CD4-positive, alpha-beta T cell treated with Interleukin-6 for 4 hours (primary cell): Measurements from ENCODE around the gene ALDOC.
"Not testable (repeated sequence)": the region's sequence is repeated elsewhere in the genome, so short reads cannot be mapped to it uniquely, and the experiment has no call there.

Experiments used
- DNase-seq: peaks from one replicate; pipeline ENCODE4 v3.0.0-alpha.2; 2020; ENCODE audit warnings: mixed read lengths

Gene ALDOC

DNA sequence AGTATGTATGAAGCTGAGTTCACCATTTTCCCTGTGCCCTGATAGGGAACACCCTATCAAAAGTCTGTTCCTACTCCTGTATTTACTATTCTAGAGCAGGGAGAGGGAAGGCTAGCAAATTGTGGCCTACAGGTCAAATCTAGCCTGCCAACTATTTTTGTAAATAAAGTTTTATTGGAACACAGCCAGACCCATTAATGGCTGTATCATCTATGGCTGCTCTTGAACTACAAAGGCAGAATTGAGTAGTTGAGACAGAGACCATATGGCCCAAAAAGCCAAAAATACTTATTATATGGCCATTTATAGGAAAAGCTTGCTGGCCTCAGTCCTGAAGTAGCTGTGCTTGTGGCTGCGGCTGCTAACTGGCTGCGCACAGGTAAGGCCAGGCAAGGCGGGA lies 4.3 kb upstream of the ALDOC start:
- DNase-seq = no peak

DNA sequence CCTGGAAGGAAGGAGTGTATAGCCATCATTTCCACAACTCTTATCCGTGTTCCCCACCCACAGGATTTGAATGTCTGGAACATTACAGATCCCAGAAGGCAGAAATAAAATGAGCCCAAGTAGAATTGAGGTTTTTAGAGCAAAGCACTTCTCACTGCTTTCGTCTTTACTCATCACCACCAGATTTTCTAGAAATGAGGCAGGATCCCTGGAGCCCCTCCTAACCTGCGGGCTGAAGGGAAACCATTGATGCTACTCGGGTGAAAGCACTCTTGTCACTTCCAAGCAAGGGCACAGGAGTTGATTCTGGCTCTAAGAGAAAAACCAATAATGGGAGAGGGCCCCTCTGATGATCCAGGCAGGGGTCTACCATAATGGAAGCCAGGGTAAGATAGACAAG lies 2.8 kb upstream of the ALDOC start:
- DNase-seq = no peak

DNA sequence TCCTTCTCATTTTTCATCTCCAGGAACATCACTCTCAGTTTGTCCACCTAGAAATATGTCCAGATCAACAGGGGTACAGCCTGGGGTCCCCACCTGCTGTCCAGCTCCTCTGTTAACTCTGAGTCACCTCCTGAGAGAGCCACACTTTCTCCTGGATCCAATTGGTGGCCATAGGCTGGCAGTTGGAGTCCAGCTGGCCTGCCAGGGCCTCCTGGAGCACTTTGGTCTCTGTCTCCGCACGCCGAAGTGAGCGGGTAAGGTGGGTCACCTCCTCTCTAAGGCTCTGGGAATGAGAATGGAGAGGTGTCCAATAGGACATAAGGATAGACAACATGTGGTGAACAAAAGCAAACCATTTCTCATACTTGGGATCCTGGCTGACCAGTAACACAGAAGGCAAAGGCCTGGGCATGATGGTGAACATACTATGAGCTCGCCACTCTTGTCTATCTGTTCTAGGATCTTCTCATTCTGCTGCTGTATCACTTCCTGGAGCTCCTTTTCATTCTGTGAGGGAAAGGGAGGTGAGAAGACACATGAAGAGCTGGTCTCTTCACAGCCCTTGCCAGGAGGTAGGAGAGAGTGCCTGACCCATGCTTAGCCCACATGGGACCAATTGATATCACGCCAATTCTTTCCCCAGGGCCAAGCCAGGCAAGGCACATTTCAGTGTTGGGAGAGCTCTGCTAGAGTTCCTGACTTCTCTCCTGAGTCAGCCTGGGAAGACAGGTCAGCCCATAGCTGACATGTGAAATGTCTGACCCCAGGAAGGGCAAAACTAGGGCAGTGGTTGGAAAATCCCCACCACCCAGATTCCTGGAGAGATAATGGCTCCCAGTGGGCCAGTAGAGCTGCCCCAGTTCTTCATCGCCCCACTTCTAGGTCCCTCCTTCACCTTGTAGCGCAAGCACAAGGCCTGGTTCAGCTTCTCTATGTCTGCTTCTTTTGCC lies 1.8 kb upstream of the ALDOC start:
- DNase-seq = no peak

DNA sequence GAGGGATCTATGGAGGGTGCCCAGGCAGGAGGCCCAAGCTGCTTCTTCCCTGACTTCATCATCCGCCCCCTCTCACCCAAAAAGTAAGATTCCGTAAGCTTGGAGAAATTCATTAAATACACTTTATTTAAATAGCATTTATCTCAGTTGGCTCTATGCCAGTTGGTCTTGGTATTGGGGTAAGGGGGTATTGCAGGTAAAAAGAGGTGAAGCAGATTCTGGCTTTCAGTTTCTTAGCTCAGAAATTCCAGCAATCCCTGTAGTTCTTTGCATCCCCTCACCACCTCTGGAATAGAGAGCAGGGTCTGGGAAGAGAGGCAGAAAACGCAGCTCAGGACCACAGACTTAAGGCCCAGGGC lies 750 bp upstream of the ALDOC start:
- DNase-seq = no peak

DNA sequence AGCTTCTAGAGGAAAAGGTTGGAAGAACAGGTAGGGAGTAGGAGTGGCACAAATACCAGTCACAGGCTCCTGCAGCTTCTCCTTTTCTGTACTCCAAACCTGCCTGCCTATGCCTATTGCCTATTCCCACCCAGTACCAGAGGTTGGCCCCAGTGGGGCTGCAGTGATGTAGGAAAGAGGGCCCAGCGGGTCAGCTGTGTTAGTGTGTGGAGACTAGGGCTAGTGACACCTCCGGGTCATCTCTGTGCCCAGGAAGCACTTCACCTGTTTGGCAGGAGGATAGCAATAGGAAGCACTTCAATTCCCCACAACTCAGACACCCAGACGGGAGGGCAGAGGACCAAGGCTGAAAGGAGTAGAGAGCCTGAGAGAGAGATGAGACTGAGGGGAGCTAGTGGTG lies 679 bp downstream of the ALDOC start:
- DNase-seq = not testable (repeated sequence)

DNA sequence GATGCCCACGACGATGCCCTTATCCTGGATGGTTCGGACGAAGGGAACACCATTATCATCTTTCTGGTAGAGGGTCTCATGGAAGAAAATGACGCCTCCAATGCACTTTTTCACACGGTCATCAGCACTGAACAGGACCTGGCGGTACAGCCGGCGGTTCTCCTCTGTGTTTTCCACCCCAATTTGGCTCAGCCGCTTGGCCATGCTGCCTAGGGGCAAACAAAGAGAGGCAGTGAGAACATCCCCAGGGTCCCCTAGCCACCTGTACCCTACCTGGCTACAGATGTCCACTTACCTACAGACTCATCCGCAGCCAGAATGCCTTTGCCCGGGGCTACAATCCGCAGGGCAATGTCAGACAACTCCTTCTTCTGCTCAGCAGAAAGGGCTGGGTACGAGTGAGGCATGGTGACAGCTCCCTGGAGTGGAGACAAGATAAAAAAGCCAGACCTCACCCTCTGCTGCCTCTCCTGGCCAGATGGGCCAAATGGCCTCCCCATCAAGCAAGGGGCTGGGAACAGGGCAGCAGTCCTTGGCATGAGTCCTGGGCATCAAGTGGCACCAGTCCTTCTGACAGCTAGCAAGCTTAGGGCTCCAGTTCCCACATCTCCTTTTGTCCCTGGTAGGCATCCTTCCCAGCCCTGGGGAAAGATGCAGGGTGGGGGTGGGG lies 1.4 kb downstream of the ALDOC start:
- no peak for DNase-seq

DNA sequence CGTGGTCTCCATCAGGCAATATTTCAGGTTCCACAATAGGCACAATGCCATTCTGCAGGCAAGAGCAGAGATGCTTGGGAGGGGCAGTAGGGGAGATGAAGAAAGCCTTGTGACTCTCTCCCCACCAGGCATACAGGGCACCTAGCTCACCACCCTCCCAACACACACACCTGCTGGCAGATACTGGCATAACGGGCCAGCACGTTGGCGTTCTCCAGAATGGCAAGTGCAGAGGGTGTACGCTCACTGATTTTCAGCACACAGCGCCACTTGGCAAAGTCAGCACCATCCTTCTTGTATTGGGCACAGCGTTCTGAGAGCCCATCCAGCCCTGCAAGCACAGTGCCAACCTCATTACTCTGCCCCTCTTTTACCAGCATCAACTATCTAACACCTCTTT lies 2.2 kb downstream of the ALDOC start:
- DNase-seq = no peak

- DNase-seq = no peak
Measured at GRCh38 chr17:28573966-28574480, 2.7 kb downstream of the ALDOC start.

- DNase-seq = no peak
Measured at GRCh38 chr17:28573521-28573920, 3.2 kb downstream of the ALDOC start.

DNA sequence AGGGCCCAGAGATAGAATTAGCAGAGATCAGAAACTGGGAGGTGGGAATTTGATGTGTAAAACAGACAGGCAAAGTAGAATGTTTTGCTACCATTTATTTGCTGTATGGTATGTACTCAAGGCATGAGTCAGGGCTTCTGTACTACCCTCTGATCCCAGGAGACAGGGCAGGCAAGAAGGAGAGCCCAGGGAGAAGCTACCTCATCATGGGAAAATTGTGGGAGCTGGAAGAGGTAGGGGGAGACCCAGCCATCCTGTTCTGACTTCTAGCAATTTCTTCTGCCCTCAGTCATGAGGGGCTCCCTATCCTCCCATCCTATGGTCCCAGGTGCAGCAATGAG lies 3.7 kb downstream of the ALDOC start:
- DNase-seq = no peak

DNA sequence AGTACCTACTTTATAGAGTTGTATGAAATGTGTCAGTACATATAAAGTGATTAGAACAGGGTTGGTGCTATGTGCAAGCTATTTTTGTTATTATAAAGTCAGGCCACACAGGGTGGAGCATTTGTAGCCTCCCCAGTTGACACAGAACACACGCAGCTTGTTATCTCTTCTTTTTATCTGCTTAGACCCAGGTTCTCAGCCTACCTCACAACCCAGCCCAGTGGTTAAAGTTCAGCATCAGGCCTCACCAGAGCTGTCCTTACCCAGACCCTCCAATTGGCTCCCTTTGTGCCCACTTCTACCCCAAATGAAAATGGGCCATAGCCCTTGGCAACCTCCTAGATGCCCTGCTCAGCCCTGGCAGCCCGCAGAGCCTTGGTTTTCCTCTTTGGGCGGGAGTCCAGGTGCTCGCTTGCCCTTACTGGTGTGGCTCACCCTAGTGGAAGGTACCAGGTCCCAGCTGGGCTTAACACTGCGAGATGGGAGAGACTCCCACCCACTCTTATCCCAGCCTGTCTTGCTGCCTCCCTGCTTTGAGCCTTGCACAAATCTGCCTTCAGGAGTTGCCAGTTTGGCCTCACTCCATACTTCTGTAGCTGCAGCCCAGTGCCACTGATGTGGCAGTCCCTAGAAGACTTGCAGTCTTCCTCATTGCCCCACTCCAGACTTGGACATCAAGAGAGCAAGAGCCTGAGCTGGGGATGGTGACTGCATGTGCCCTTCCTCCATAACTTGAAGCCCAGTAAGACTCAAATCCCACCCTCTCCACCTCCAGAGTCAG lies 4.2 kb downstream of the ALDOC start:
- no peak for DNase-seq

DNA sequence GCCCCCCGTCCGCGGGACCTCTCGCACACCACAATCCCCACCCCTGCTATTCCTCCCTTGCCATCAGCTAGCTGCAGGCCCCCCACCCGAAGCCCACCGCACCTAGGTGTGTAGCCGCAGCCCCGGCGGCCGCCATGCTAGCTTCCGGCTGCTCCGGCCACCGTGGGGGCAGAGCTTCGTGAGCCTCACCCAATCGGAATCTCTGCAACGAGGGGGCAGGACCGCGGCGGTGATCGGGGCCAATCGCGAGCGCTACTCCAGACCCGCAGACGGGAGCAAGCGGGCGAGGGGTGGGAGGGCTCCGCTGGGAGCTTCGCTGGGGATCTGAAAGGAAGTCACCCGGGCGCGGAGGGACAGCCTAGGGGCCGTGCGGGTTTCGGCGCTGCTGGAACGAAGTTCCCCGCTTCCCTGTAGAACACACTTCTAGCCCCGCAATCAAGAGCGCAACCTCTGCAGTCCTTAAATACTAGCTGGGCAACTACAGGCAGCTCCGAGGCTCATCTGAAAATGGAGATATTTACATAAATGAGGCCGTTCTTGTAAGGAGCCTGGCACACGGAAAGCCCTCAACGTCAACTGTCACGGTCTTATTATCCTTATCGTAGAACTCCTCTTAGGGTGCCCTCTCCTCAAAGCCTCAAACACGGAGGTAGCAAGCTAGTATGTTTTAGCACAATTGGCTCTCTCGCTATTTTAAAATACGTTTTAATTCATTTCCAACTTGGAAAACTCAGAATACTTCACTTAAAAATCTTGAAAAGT lies 5.2 kb downstream of the ALDOC start, which contains the start of gene PIGS:
Gene PIGS, minus strand, starts transcription at position 164 of the 762 bp plus-strand sequence. Its CDS starts 28 bp downstream, at position 136.
- peak; percentile 92 for DNase-seq

DNA sequence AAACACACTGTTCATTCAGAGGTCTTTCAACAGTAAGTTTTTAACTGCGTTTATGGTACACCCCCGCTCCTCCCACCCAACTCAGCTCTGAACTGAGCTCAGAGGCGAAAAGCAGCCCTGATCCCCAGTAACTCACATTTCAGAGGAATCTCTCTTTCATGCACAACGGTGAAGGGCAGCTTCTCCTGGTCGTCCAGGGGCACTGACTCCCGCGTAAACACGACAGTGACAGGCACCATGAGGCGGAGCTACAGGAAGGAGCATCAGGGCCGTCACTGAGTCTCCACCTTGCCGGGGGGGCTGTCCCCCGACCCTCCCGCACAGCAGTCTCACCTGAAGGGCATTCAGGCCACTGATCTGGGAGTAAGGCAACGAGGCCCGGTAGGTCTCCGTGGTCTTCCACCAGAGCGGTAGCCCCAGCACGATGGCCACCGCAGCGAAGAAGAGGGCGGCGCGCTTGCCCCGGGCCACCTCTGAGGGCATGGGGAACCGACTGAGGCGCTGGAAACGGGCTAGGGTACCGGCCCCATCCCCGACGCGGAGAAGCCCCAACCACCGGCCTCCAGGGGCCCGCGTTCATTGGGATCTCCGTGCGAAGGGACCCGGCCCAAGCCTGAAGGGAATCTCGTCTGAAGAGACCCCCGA lies 5.9 kb downstream of the ALDOC start:
- DNase-seq = peak; percentile 61

DNA sequence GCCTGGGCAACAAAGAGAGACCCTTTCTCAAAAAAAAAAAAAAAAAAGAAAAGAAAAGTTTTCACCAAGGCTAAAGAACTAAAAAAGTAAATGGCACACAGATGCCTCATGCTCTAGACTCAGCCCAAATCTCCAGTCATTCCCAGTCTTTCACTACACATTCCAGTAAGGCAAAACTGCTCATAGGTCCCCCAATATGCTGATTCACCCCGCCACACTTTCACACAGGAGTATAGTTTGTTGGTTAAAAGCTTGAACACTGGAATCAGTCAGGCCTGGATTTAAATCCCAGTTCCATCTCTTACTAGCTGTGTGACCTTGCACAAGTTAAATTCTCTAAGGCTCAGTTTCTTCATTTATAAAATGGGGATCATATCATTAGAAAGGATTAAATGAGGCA lies 7.2 kb downstream of the ALDOC start:
- DNase-seq = no peak

- no peak for DNase-seq
Measured at GRCh38 chr17:28567604-28568003, 9.1 kb downstream of the ALDOC start.

GRCh38 chr17:28563475-28563874 lies 13.2 kb downstream of the ALDOC start:
- no peak for DNase-seq

- DNase-seq = no peak
Measured at GRCh38 chr17:28555022-28555421, 21.7 kb downstream of the ALDOC start.

DNA sequence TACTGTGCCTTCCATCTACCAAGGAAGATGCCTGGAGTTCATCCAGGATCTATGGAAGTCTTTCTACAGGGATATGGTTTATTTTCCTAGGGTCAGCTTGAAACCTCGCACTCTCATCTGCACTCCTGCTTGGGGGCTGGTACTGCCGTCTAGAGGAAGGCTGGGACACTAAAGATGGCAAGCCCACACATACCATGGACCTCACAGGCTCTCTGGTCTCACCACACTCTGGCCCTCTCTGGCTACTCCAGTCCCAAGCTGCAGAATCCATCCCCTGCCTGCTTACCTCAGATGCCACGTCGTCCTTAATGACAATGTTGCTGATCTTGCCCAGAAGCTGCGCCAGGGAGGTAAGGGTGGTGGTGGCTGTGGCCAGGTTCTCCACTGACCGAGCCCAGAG lies 22.1 kb downstream of the ALDOC start:
- no peak for DNase-seq

DNA sequence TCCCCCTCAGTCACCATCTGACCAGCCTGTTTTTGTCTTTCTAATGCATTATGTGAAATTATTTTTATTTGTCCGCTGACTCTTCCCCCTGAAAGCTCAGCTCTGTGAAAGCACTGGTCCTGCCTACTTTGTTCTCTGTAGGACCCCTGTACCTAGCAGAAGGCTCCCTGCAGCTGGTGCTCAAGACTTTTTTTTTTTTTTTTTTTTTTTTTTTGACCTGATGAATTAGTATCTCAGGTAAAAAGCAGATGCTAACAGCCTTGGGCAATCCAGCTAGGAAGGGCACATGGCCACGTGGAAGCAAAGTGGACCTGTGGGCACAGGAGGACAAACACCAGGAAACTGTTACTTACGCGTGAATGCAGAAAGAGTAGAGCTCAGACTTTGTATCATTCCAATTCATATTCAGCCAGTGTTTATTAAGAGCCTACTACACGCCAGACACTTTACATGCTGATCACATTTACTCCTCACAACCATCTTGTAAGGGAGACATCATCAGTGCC lies 23.6 kb downstream of the ALDOC start:
- DNase-seq = no peak

GRCh38 chr17:28552176-28552999 lies 24.3 kb downstream of the ALDOC start, which contains the start of gene UNC119:
Gene UNC119, minus strand, starts transcription at chr17:28552624. Its CDS starts 67 bp downstream, at chr17:28552557.
- peak; percentile 86 for DNase-seq
